SK-N-SH (cell line): ENCODE data around the gene DUOX2. TPM values are rescaled to one million over a fixed set of nuclear protein-coding genes. Genes with fewer than 3 reads are reported as not detected.
"Not testable (repeated sequence)": the region's sequence is repeated elsewhere in the genome, so short reads cannot be mapped to it uniquely, and the experiment has no call there.

Experiments
- CTCF ChIA-PET: fragments of 300-600, 350-600 bp; formaldehyde crosslinking; extraction: SDS; loops from one replicate; lab custom pipeline; 2021; lab: Yijun Ruan, JAX
- POLR2A ChIA-PET: fragments of 350-600 bp; sonication (Branson Sonifier 250); formaldehyde crosslinking; extraction: SDS; loops from one replicate; lab custom pipeline; 2020; ENCODE audit warnings: antibody characterized with exemption, inconsistent platforms; lab: Yijun Ruan, JAX
- DNase-seq: peaks from one replicate; pipeline ENCODE4 v3.0.0; 2012
- H2AFZ ChIP-seq: fragments of 200-600 bp; sonication (generic); 2 replicates; pipeline ENCODE4 v1.8.1; 2016; ENCODE audit warnings: antibody characterized with exemption, mild to moderate bottlenecking, low read depth
- H3F3A ChIP-seq: fragments of 200-600 bp; sonication (generic); replicated peaks from 2 replicates; pipeline ENCODE3; 2016; ENCODE audit warnings: antibody characterized with exemption, mild to moderate bottlenecking; ENCODE audit not compliant: insufficient read depth
- H3K27ac ChIP-seq, 2 experiments: fragments of 200-500 bp in 1 of 2; fragments of 200-600 bp in 1 of 2; sonication (Bioruptor generic) in 1 of 2; sonication (generic), shearing (Covaris generic) in 1 of 2; 2 replicates each; pipeline versions ENCODE4 v1.5.1 to v1.6.1; 2014 to 2016; ENCODE audit warnings: low read depth in 2 of 2, inconsistent platforms in 1 of 2, low read length in 1 of 2, mild to moderate bottlenecking in 1 of 2, mixed read lengths in 1 of 2
- H3K27me3 ChIP-seq: fragments of 200-600 bp; sonication (generic), shearing (Covaris generic); 2 replicates; pipeline ENCODE4 v1.6.1; 2016; ENCODE audit warnings: mixed run types; ENCODE audit not compliant: insufficient read depth
- H3K36me3 ChIP-seq, 2 experiments: fragments of 200-500 bp in 1 of 2; fragments of 200-600 bp in 1 of 2; sonication (Bioruptor generic) in 1 of 2; sonication (generic) in 1 of 2; replicated peaks in 1 of 2; 2 replicates each; pipeline versions ENCODE3 to v1.5.1; 2014 to 2016; ENCODE audit warnings: low read length in 1 of 2, mild to moderate bottlenecking in 1 of 2; ENCODE audit not compliant: insufficient read depth in 2 of 2, control insufficient read depth in 1 of 2
- H3K4me1 ChIP-seq, 2 experiments: fragments of 200-500 bp in 1 of 2; fragments of 200-600 bp in 1 of 2; sonication (Bioruptor generic) in 1 of 2; sonication (generic), shearing (Covaris generic) in 1 of 2; 2 replicates each; pipeline versions ENCODE4 v1.5.1 to v1.6.1; 2014 to 2016; ENCODE audit warnings: low read depth in 1 of 2, low read length in 1 of 2, mixed run types in 1 of 2; ENCODE audit not compliant: insufficient read depth in 2 of 2, control insufficient read depth in 1 of 2
- H3K4me2 ChIP-seq: fragments of 200-600 bp; sonication (generic), shearing (Covaris generic); 2 replicates; pipeline ENCODE4 v1.6.1; 2017; ENCODE audit warnings: mixed run types
- H3K4me3 ChIP-seq, 2 experiments: fragments of 200-500 bp in 1 of 2; fragments of 200-600 bp in 1 of 2; sonication (Bioruptor generic) in 1 of 2; sonication (generic), shearing (Covaris generic) in 1 of 2; 2 replicates each; pipeline versions ENCODE4 v1.5.1 to v1.8.1; 2014 to 2016; ENCODE audit warnings: low read depth in 2 of 2, inconsistent platforms in 1 of 2, low read length in 1 of 2, mild to moderate bottlenecking in 1 of 2, mixed read lengths in 1 of 2, moderate library complexity in 1 of 2
- H3K79me2 ChIP-seq: fragments of 200-600 bp; sonication (generic); 2 replicates; pipeline ENCODE4 v1.8.1; 2017; ENCODE audit warnings: mild to moderate bottlenecking; ENCODE audit not compliant: insufficient read depth
- H3K9ac ChIP-seq: fragments of 200-600 bp; sonication (generic); 2 replicates; pipeline ENCODE4 v1.6.1; 2017; ENCODE audit warnings: mixed run types
- H3K9me2 ChIP-seq: fragments of 200-600 bp; sonication (generic); 2 replicates; pipeline ENCODE4 v1.6.1; 2017; ENCODE audit warnings: mixed run types
- H3K9me3 ChIP-seq: fragments of 200-600 bp; sonication (generic); 2 replicates; pipeline ENCODE4 v1.6.1; 2017; ENCODE audit warnings: mixed run types, mild to moderate bottlenecking, moderate library complexity
- H4K20me1 ChIP-seq: fragments of 200-600 bp; sonication (generic); 2 replicates; pipeline ENCODE4 v1.6.1; 2017; ENCODE audit warnings: mild to moderate bottlenecking, mixed run types; ENCODE audit not compliant: insufficient read depth
- USF2 ChIP-seq: fragments of 150-350 bp; IDR thresholded peaks from 2 replicates; pipeline ENCODE4 v1.6.1; 2017; ENCODE audit warnings: antibody characterized with exemption, low read length, low read depth, borderline replicate concordance
- WGBS: methylation state at CpG from one replicate; pipeline ENCODE4 v1.1.6; 2017; ENCODE audit warnings: low lambda C conversion rate; 5-methylcytosine and 5-hydroxymethylcytosine counted together
- polyA plus RNA-seq, 3 experiments: library from polyadenylated mRNA; depleted of rRNA; stranded (reverse); fragments of >200 nt; gene quantifications; 2 replicates each; pipeline ENCODE4 v1.2.3, GENCODE V29; 2012

The DUOX2 gene
- polyA plus RNA-seq, 1 of the 3 experiments (the other 2 are of a cell fraction): not detected

- TF ChIP-seq USF2: no peak
Measured at GRCh38 chr15:45083223-45083622, 30.7 kb downstream of the DUOX2 start (continued).

GRCh38 chr15:45082412-45082811 is 31.6 kb downstream of the DUOX2 start:
- H2AFZ ChIP-seq, H3K79me2 ChIP-seq, H3K9ac ChIP-seq, H3K27ac ChIP-seq, H3K4me3 ChIP-seq, H4K20me1 ChIP-seq, H3F3A ChIP-seq, H3K36me3 ChIP-seq, H3K9me3 ChIP-seq, H3K27me3 ChIP-seq, DNase-seq, H3K4me2 ChIP-seq, POLR2A ChIA-PET, H3K9me2 ChIP-seq: not testable (repeated sequence)
- WGBS: 61% methylated on average over 5 of the region's 10 CpGs
- CTCF ChIA-PET: interaction anchor here (8.4 kb wide), 1 partner anchor 36 kb away, joined by 46 read pairs; no protein-coding TSS in a partner anchor
- H3K4me1 ChIP-seq: peaks cover 0 to 15% of the 10 kb centered on the region in 2 experiments; a peak in 1 of 4 replicates

- CTCF ChIA-PET: interaction anchor here (1.6 kb wide), 1 partner anchor 37 kb away, joined by 9 read pairs; no protein-coding TSS in a partner anchor
- POLR2A ChIA-PET: not testable (repeated sequence)
- no CpG with 5 or more reads among the region's 3 CpGs for WGBS
Measured at GRCh38 chr15:45080593-45080992, 33.4 kb downstream of the DUOX2 start.

GRCh38 chr15:45079628-45080246 is 34.2 kb downstream of the DUOX2 start:
- H3K9me2 ChIP-seq, H3K36me3 ChIP-seq, H3K27me3 ChIP-seq, POLR2A ChIA-PET, DNase-seq, H4K20me1 ChIP-seq, H3K4me3 ChIP-seq, H3K4me2 ChIP-seq, H3K9me3 ChIP-seq, H2AFZ ChIP-seq, H3K27ac ChIP-seq, H3F3A ChIP-seq, H3K79me2 ChIP-seq, H3K9ac ChIP-seq, CTCF ChIA-PET: not testable (repeated sequence)
- WGBS: 95% methylated on average over 4 of the region's 5 CpGs
- H3K4me1 ChIP-seq: peaks cover 0 to 15% of the 10 kb centered on the region in 2 experiments; a peak in 1 of 4 replicates

More at GRCh38 chr15:45080593-45080992, 33.4 kb downstream of the DUOX2 start:
- not testable (repeated sequence) for H3K9me3 ChIP-seq, H3K9ac ChIP-seq, H3K79me2 ChIP-seq, H4K20me1 ChIP-seq, H3K4me2 ChIP-seq, H3F3A ChIP-seq, H3K27ac ChIP-seq, H3K4me3 ChIP-seq, DNase-seq, H3K27me3 ChIP-seq, H3K9me2 ChIP-seq, H2AFZ ChIP-seq, H3K36me3 ChIP-seq
- peaks cover 0 to 15% of the 10 kb centered on the region in 2 experiments; a peak in 1 of 4 replicates for H3K4me1 ChIP-seq

- H4K20me1 ChIP-seq, H3K4me2 ChIP-seq, H3K9me2 ChIP-seq, DNase-seq, CTCF ChIA-PET, H3K27me3 ChIP-seq, POLR2A ChIA-PET, H3K27ac ChIP-seq, H3K4me3 ChIP-seq, H3K79me2 ChIP-seq, H3F3A ChIP-seq, H2AFZ ChIP-seq, H3K36me3 ChIP-seq, H3K9me3 ChIP-seq, H3K9ac ChIP-seq: not testable (repeated sequence)
- H3K4me1 ChIP-seq: peaks cover 0 to 15% of the 10 kb centered on the region in 2 experiments; a peak in 1 of 4 replicates
- 92% methylated on average over 5 of the region's 5 CpGs for WGBS
Measured at GRCh38 chr15:45079201-45079600, 34.8 kb downstream of the DUOX2 start.
